GM12801 (cell line): ENCODE results near the gene ARHGAP26.

Experiments used
- CTCF ChIP-seq: IDR thresholded peaks from one replicate; pipeline ENCODE4 v1.5.1; 2011; ENCODE audit warnings: control low read depth; ENCODE audit not compliant: insufficient read length; ENCODE audit errors: extremely low read depth

Gene ARHGAP26

GRCh38 chr5:143023411-143024096 lies 253.4 kb downstream of the ARHGAP26 start:
- TF ChIP-seq CTCF = no peak

- no peak for TF ChIP-seq CTCF
These were observed 254.2 kb downstream of the ARHGAP26 start for GRCh38 chr5:143024228-143024920.

- TF ChIP-seq CTCF = no peak
These were observed 255.2 kb downstream of the ARHGAP26 start for GRCh38 chr5:143025376-143025775.

- TF ChIP-seq CTCF = no peak
These were observed 255.8 kb downstream of the ARHGAP26 start for GRCh38 chr5:143025971-143026370.

GRCh38 chr5:143026380-143026779 lies 256.2 kb downstream of the ARHGAP26 start:
- TF ChIP-seq CTCF = no peak

GRCh38 chr5:143029293-143029692 lies 259.1 kb downstream of the ARHGAP26 start:
- no peak for TF ChIP-seq CTCF

- no peak for TF ChIP-seq CTCF
These were observed 260.2 kb downstream of the ARHGAP26 start for GRCh38 chr5:143030349-143030748.
